Stimulated activated naive CD8-positive, alpha-beta T cell treated with anti-CD3 and anti-CD28 coated beads, Interleukin-15, Interleukin-2, amounts not matched to agents 100 ng/mL and 50 ng/mL, for 24 hours (primary cell): ENCODE measurements around the gene ASB1.

Source experiments
- H3K27ac Mint-ChIP-seq: one replicate; pipeline ENCODE4 v1.8.0; 2021; ENCODE audit warnings: mild to moderate bottlenecking, mixed read lengths
- H3K27me3 Mint-ChIP-seq: one replicate; pipeline ENCODE4 v1.8.0; 2021; ENCODE audit warnings: mixed read lengths
- H3K36me3 Mint-ChIP-seq: one replicate; pipeline ENCODE4 v1.8.0; 2021; ENCODE audit warnings: low read depth, mixed read lengths
- H3K4me1 Mint-ChIP-seq: one replicate; pipeline ENCODE4 v1.8.0; 2021; ENCODE audit warnings: low read depth, mixed read lengths
- H3K4me3 Mint-ChIP-seq: one replicate; pipeline ENCODE4 v1.8.0; 2021; ENCODE audit warnings: mild to moderate bottlenecking, mixed read lengths
- H3K9me3 Mint-ChIP-seq: one replicate; pipeline ENCODE4 v1.8.0; 2021; ENCODE audit warnings: mixed read lengths

ASB1 gene

GRCh38 chr2:238478216-238478615 is 51.5 kb downstream of the ASB1 start:
- Mint-ChIP-seq H3K27me3 (no peaks in the 10 kb centered on the region), H3K4me1 (no peaks in the 10 kb centered on the region), H3K4me3 (no peak overlapping the region), H3K9me3 (peaks cover 30% of the 10 kb centered on the region), H3K36me3 (peaks cover 4% of the 10 kb centered on the region), H3K27ac (no peak overlapping the region)

GRCh38 chr2:238479847-238480246 is 53.1 kb downstream of the ASB1 start:
- Mint-ChIP-seq H3K27ac (no peak overlapping the region), H3K9me3 (peaks cover 21% of the 10 kb centered on the region), H3K36me3 (peaks cover 4% of the 10 kb centered on the region), H3K4me1 (no peaks in the 10 kb centered on the region), H3K4me3 (no peak overlapping the region), H3K27me3 (no peaks in the 10 kb centered on the region)

GRCh38 chr2:238483021-238483420 is 56.3 kb downstream of the ASB1 start:
- Mint-ChIP-seq H3K4me1 (no peaks in the 10 kb centered on the region), H3K27me3 (no peaks in the 10 kb centered on the region), H3K9me3 (peaks cover 17% of the 10 kb centered on the region), H3K4me3 (no peak overlapping the region), H3K36me3 (peaks cover 4% of the 10 kb centered on the region), H3K27ac (no peak overlapping the region)

- Mint-ChIP-seq H3K4me3 (no peak overlapping the region), H3K36me3 (no peaks in the 10 kb centered on the region), H3K4me1 (no peaks in the 10 kb centered on the region), H3K27ac (no peak overlapping the region), H3K9me3 (peaks cover 11% of the 10 kb centered on the region), H3K27me3 (no peaks in the 10 kb centered on the region)
These were observed 56.9 kb downstream of the ASB1 start for GRCh38 chr2:238483656-238484055.

- H3K4me1 Mint-ChIP-seq, result no peaks in the 10 kb centered on the region
- H3K27ac Mint-ChIP-seq, result no peak overlapping the region
- no peak overlapping the region for H3K4me3 Mint-ChIP-seq
- no peaks in the 10 kb centered on the region for H3K36me3 Mint-ChIP-seq
- peaks cover 5% of the 10 kb centered on the region for H3K9me3 Mint-ChIP-seq
- no peaks in the 10 kb centered on the region for H3K27me3 Mint-ChIP-seq
These were observed 58.1 kb downstream of the ASB1 start for GRCh38 chr2:238484522-238485452.

- Mint-ChIP-seq H3K27ac (no peak overlapping the region), H3K36me3 (no peaks in the 10 kb centered on the region), H3K4me3 (no peak overlapping the region), H3K27me3 (no peaks in the 10 kb centered on the region), H3K9me3 (no peaks in the 10 kb centered on the region), H3K4me1 (no peaks in the 10 kb centered on the region)
These were observed 59.6 kb downstream of the ASB1 start for GRCh38 chr2:238486123-238486848.

GRCh38 chr2:238487134-238487533 is 60.4 kb downstream of the ASB1 start:
- no peaks in the 10 kb centered on the region for H3K36me3 Mint-ChIP-seq
- H3K27me3 Mint-ChIP-seq, result no peaks in the 10 kb centered on the region
- H3K4me3 Mint-ChIP-seq, result no peak overlapping the region
- no peaks in the 10 kb centered on the region for H3K9me3 Mint-ChIP-seq
- H3K27ac Mint-ChIP-seq, result no peak overlapping the region
- H3K4me1 Mint-ChIP-seq, result no peaks in the 10 kb centered on the region

- H3K27me3 Mint-ChIP-seq, result no peaks in the 10 kb centered on the region
- no peak overlapping the region for H3K4me3 Mint-ChIP-seq
- no peaks in the 10 kb centered on the region for H3K9me3 Mint-ChIP-seq
- no peaks in the 10 kb centered on the region for H3K4me1 Mint-ChIP-seq
- H3K27ac Mint-ChIP-seq, result no peak overlapping the region
- H3K36me3 Mint-ChIP-seq, result no peaks in the 10 kb centered on the region
These were observed 61.1 kb downstream of the ASB1 start for GRCh38 chr2:238487652-238488346.

- no peaks in the 10 kb centered on the region for H3K9me3 Mint-ChIP-seq
- H3K27ac Mint-ChIP-seq, result no peak overlapping the region
- no peak overlapping the region for H3K4me3 Mint-ChIP-seq
- H3K27me3 Mint-ChIP-seq, result no peaks in the 10 kb centered on the region
- peaks cover 1% of the 10 kb centered on the region for H3K4me1 Mint-ChIP-seq
- no peaks in the 10 kb centered on the region for H3K36me3 Mint-ChIP-seq
These were observed 61.7 kb downstream of the ASB1 start for GRCh38 chr2:238488347-238488826.

- H3K36me3 Mint-ChIP-seq, result no peaks in the 10 kb centered on the region
- H3K27ac Mint-ChIP-seq, result no peak overlapping the region
- no peak overlapping the region for H3K4me3 Mint-ChIP-seq
- peaks cover 12% of the 10 kb centered on the region for H3K4me1 Mint-ChIP-seq
- no peaks in the 10 kb centered on the region for H3K27me3 Mint-ChIP-seq
- H3K9me3 Mint-ChIP-seq, result no peaks in the 10 kb centered on the region
These were observed 62.7 kb downstream of the ASB1 start for GRCh38 chr2:238489431-238489830.

- H3K4me3 Mint-ChIP-seq, result no peak overlapping the region
- H3K27ac Mint-ChIP-seq, result no peak overlapping the region
- H3K9me3 Mint-ChIP-seq, result no peaks in the 10 kb centered on the region
- no peaks in the 10 kb centered on the region for H3K27me3 Mint-ChIP-seq
- peaks cover 16% of the 10 kb centered on the region for H3K4me1 Mint-ChIP-seq
- no peaks in the 10 kb centered on the region for H3K36me3 Mint-ChIP-seq
These were observed 63.2 kb downstream of the ASB1 start for GRCh38 chr2:238489896-238490295.

- Mint-ChIP-seq H3K4me3 (no peak overlapping the region), H3K27me3 (no peaks in the 10 kb centered on the region), H3K27ac (no peak overlapping the region), H3K9me3 (no peaks in the 10 kb centered on the region), H3K36me3 (no peaks in the 10 kb centered on the region), H3K4me1 (peaks cover 20% of the 10 kb centered on the region)
These were observed 66.1 kb downstream of the ASB1 start for GRCh38 chr2:238492840-238493239.

GRCh38 chr2:238493411-238493810 is 66.7 kb downstream of the ASB1 start:
- Mint-ChIP-seq H3K4me3 (no peak overlapping the region), H3K36me3 (no peaks in the 10 kb centered on the region), H3K9me3 (no peaks in the 10 kb centered on the region), H3K27me3 (no peaks in the 10 kb centered on the region), H3K4me1 (peaks cover 20% of the 10 kb centered on the region), H3K27ac (no peak overlapping the region)

GRCh38 chr2:238493880-238494572 is 67.3 kb downstream of the ASB1 start:
- no peaks in the 10 kb centered on the region for H3K36me3 Mint-ChIP-seq
- peak overlapping the region; percentile 53 for H3K27ac Mint-ChIP-seq
- peaks cover 20% of the 10 kb centered on the region for H3K4me1 Mint-ChIP-seq
- no peak overlapping the region for H3K4me3 Mint-ChIP-seq
- no peaks in the 10 kb centered on the region for H3K9me3 Mint-ChIP-seq
- no peaks in the 10 kb centered on the region for H3K27me3 Mint-ChIP-seq
